ENCODE data around the gene FBXL19. TPM values are rescaled to one million over a fixed set of nuclear protein-coding genes. Genes with fewer than 3 reads are reported as not detected.

The FBXL19 gene
- total RNA-seq, 1 experiment from 2014 or later = 70.8 TPM

GRCh38 chr16:30980023-30980371, 56.6 kb downstream of the FBXL19 start:
- H3K36me3 ChIP-seq (ENCODE audit: low read depth) = peaks cover 7% of the 10 kb centered on the region; the same call in 1 of the 2 replicates
- intact Hi-C loops (cut with micrococcal nuclease; ENCODE audit: unreplicated experiment) = no loop called here

GRCh38 chr16:30980434-30980833, 57.1 kb downstream of the FBXL19 start:
- no peak overlapping the region for H3K27ac ChIP-seq
- no peaks in the 10 kb centered on the region for H3K9me2 ChIP-seq (ENCODE audit: insufficient read depth)
- H3K4me1 ChIP-seq (replicated peaks; ENCODE audit: insufficient read depth) = no peaks in the 10 kb centered on the region; the same call in 1 of the 2 replicates
- no peaks in the 10 kb centered on the region for H3K79me2 ChIP-seq (ENCODE audit: low read depth)
- no peaks in the 10 kb centered on the region for H3K27me3 ChIP-seq (ENCODE audit: insufficient read depth, low read depth)
- DNase-seq = peak in 1 of 2 experiments; percentile 18
- H3K36me3 ChIP-seq (ENCODE audit: low read depth) = peaks cover 7% of the 10 kb centered on the region; the same call in 1 of the 2 replicates
- H3F3A ChIP-seq (ENCODE audit: insufficient read depth, low read depth) = peaks cover 25% of the 10 kb centered on the region; the same call in 1 of the 2 replicates
- POLR2A ChIA-PET (ENCODE audit: unreplicated experiment) = no interaction called here
- H3K9me3 ChIP-seq (ENCODE audit: insufficient read depth, low read depth) = no peaks in the 10 kb centered on the region
- no peak overlapping the region for H3K4me2 ChIP-seq
- CTCF ChIA-PET = no interaction called here
- TF ChIP-seq CTCF (conservative IDR thresholded peaks at IDR 0.05) (no peak), EZH2 (IDR thresholded peaks at IDR 0.05; ENCODE audit: low read depth) (no peak)
- no peak overlapping the region for H2AFZ ChIP-seq
- BruUV-seq (replicated peaks) = no TSS peak
- no peak overlapping the region for H3K4me3 ChIP-seq
- intact Hi-C loops (cut with micrococcal nuclease; ENCODE audit: unreplicated experiment) = no loop called here
- H4K20me1 ChIP-seq (ENCODE audit: insufficient read depth) = peaks cover 11% of the 10 kb centered on the region

More at GRCh38 chr16:30980023-30980371, 56.6 kb downstream of the FBXL19 start:
- no peaks in the 10 kb centered on the region for H3K27me3 ChIP-seq (ENCODE audit: insufficient read depth, low read depth)
- no peak overlapping the region for H2AFZ ChIP-seq
- CTCF ChIA-PET = no interaction called here
- no peaks in the 10 kb centered on the region for H3K9me3 ChIP-seq (ENCODE audit: insufficient read depth, low read depth)
- peaks cover 11% of the 10 kb centered on the region for H4K20me1 ChIP-seq (ENCODE audit: insufficient read depth)
- no TSS peak for BruUV-seq (replicated peaks)
- no peaks in the 10 kb centered on the region; the same call in 1 of the 2 replicates for H3K4me1 ChIP-seq (replicated peaks; ENCODE audit: insufficient read depth)
- H3K4me3 ChIP-seq = no peak overlapping the region
- POLR2A ChIA-PET (ENCODE audit: unreplicated experiment) = no interaction called here
- TF ChIP-seq EZH2 (IDR thresholded peaks at IDR 0.05; ENCODE audit: low read depth) (no peak), CTCF (conservative IDR thresholded peaks at IDR 0.05) (no peak)
- H3K9me2 ChIP-seq (ENCODE audit: insufficient read depth) = no peaks in the 10 kb centered on the region
- no peak overlapping the region for H3K27ac ChIP-seq
- no peak overlapping the region for H3K4me2 ChIP-seq
- peaks cover 25% of the 10 kb centered on the region; the same call in 1 of the 2 replicates for H3F3A ChIP-seq (ENCODE audit: insufficient read depth, low read depth)
- DNase-seq = peak in 1 of 2 experiments; percentile 1
- no peaks in the 10 kb centered on the region for H3K79me2 ChIP-seq (ENCODE audit: low read depth)

GRCh38 chr16:30980959-30981358, 57.6 kb downstream of the FBXL19 start:
- Histone ChIP-seq H2AFZ (no peak overlapping the region), H3K36me3 (ENCODE audit: low read depth) (peaks cover 7% of the 10 kb centered on the region; the same call in 1 of the 2 replicates), H3K4me2 (no peak overlapping the region), H3K27ac (no peak overlapping the region), H4K20me1 (ENCODE audit: insufficient read depth) (peaks cover 7% of the 10 kb centered on the region), H3K4me3 (no peak overlapping the region), H3K79me2 (ENCODE audit: low read depth) (no peaks in the 10 kb centered on the region), H3F3A (ENCODE audit: insufficient read depth, low read depth) (peaks cover 25% of the 10 kb centered on the region; the same call in 1 of the 2 replicates), H3K27me3 (ENCODE audit: insufficient read depth, low read depth) (no peaks in the 10 kb centered on the region), H3K9me3 (ENCODE audit: insufficient read depth, low read depth) (no peaks in the 10 kb centered on the region), H3K9me2 (ENCODE audit: insufficient read depth) (no peaks in the 10 kb centered on the region), H3K4me1 (replicated peaks; ENCODE audit: insufficient read depth) (no peaks in the 10 kb centered on the region; the same call in 1 of the 2 replicates)
- ChIA-PET POLR2A (ENCODE audit: unreplicated experiment) (no interaction called here), CTCF (no interaction called here)
- TF ChIP-seq CTCF (conservative IDR thresholded peaks at IDR 0.05) (no peak), EZH2 (IDR thresholded peaks at IDR 0.05; ENCODE audit: low read depth) (no peak)
- intact Hi-C loops (cut with micrococcal nuclease; ENCODE audit: unreplicated experiment) = no loop called here
- peak in 1 of 2 experiments; percentile 9 for DNase-seq
- BruUV-seq (replicated peaks) = no TSS peak
